ENCODE measurements around the gene PFKM. TPM values are rescaled to one million over a fixed set of nuclear protein-coding genes. Genes with fewer than 3 reads are reported as not detected.
"Not testable (repeated sequence)": the region's sequence is repeated elsewhere in the genome, so short reads cannot be mapped to it uniquely, and the experiment has no call there.

Gene PFKM
- total RNA-seq, 1 experiment from 2014 or later, result 33.3 TPM

- Mint-ChIP-seq H3K27me3 (ENCODE audit: unreplicated experiment) (no peaks in the 10 kb centered on the region), H3K27ac (ENCODE audit: unreplicated experiment) (no peak overlapping the region), H3K36me3 (ENCODE audit: insufficient read depth, unreplicated experiment) (no peaks in the 10 kb centered on the region), H3K4me1 (ENCODE audit: low read depth, unreplicated experiment) (no peaks in the 10 kb centered on the region), H3K4me3 (ENCODE audit: low read depth, unreplicated experiment) (no peak overlapping the region), H3K9me3 (ENCODE audit: low read depth, unreplicated experiment) (no peaks in the 10 kb centered on the region)
- CTCF ChIA-PET, result no interaction called here
- no TSS peak for BruUV-seq (replicated peaks)
- DNase-seq, result no peak
- TF ChIP-seq, protein P1, sequence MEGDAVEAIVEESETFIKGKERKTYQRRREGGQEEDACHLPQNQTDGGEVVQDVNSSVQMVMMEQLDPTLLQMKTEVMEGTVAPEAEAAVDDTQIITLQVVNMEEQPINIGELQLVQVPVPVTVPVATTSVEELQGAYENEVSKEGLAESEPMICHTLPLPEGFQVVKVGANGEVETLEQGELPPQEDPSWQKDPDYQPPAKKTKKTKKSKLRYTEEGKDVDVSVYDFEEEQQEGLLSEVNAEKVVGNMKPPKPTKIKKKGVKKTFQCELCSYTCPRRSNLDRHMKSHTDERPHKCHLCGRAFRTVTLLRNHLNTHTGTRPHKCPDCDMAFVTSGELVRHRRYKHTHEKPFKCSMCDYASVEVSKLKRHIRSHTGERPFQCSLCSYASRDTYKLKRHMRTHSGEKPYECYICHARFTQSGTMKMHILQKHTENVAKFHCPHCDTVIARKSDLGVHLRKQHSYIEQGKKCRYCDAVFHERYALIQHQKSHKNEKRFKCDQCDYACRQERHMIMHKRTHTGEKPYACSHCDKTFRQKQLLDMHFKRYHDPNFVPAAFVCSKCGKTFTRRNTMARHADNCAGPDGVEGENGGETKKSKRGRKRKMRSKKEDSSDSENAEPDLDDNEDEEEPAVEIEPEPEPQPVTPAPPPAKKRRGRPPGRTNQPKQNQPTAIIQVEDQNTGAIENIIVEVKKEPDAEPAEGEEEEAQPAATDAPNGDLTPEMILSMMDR (IDR thresholded peaks at IDR 0.05; ENCODE audit: unreplicated experiment), result no peak
- intact Hi-C loops (cut with micrococcal nuclease; ENCODE audit: unreplicated experiment), result no loop called here
Measured at GRCh38 chr12:48143898-48144297, 24.7 kb downstream of the PFKM start.

DNA sequence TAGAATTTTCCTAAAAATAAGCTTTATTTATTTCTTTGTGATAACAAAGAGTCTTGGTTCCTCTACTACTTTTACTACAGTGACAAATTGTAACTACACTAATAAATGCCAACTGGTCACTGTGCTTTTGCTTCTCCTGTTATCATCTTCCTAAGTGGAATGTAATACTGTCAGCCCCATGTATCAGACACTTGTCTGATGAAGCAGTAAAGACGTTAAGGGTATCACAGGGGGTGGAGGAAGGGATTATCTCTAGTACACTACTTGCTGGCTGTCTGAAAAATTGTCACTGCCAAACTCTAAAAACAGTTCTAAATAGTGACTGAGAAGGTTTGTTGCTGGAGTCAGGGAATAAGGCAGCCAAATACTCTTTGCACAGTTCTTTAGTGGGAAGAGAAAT lies 26.8 kb downstream of the PFKM start:
- no peak for DNase-seq
- no peak overlapping the region for H3K4me3 Mint-ChIP-seq (ENCODE audit: low read depth, unreplicated experiment)
- no peaks in the 10 kb centered on the region for H3K36me3 Mint-ChIP-seq (ENCODE audit: insufficient read depth, unreplicated experiment)
- intact Hi-C loops (cut with micrococcal nuclease; ENCODE audit: unreplicated experiment), result no loop called here
- H3K9me3 Mint-ChIP-seq (ENCODE audit: low read depth, unreplicated experiment), result no peaks in the 10 kb centered on the region
- TF ChIP-seq, protein P1 (IDR thresholded peaks at IDR 0.05; ENCODE audit: unreplicated experiment), result no peak
- no peaks in the 10 kb centered on the region for H3K27me3 Mint-ChIP-seq (ENCODE audit: unreplicated experiment)
- no peaks in the 10 kb centered on the region for H3K4me1 Mint-ChIP-seq (ENCODE audit: low read depth, unreplicated experiment)
- no TSS peak for BruUV-seq (replicated peaks)
- CTCF ChIA-PET, result no interaction called here
- H3K27ac Mint-ChIP-seq (ENCODE audit: unreplicated experiment), result no peak overlapping the region

GRCh38 chr12:48151103-48151771 lies 32.1 kb downstream of the PFKM start:
- H3K9me3 Mint-ChIP-seq (ENCODE audit: low read depth, unreplicated experiment), result no peaks in the 10 kb centered on the region
- TF ChIP-seq, protein P1 (IDR thresholded peaks at IDR 0.05; ENCODE audit: unreplicated experiment), result no peak
- H3K4me3 Mint-ChIP-seq (ENCODE audit: low read depth, unreplicated experiment), result no peak overlapping the region
- H3K36me3 Mint-ChIP-seq (ENCODE audit: insufficient read depth, unreplicated experiment), result peaks cover 1% of the 10 kb centered on the region
- no TSS peak for BruUV-seq (replicated peaks)
- CTCF ChIA-PET, result no interaction called here
- H3K27ac Mint-ChIP-seq (ENCODE audit: unreplicated experiment), result no peak overlapping the region
- intact Hi-C loops (cut with micrococcal nuclease; ENCODE audit: unreplicated experiment), result no loop called here
- no peak for DNase-seq
- no peaks in the 10 kb centered on the region for H3K27me3 Mint-ChIP-seq (ENCODE audit: unreplicated experiment)
- H3K4me1 Mint-ChIP-seq (ENCODE audit: low read depth, unreplicated experiment), result no peaks in the 10 kb centered on the region

- H3K4me1 Mint-ChIP-seq (ENCODE audit: low read depth, unreplicated experiment); H3K9me3 Mint-ChIP-seq (ENCODE audit: low read depth, unreplicated experiment); DNase-seq; CTCF ChIA-PET; H3K4me3 Mint-ChIP-seq (ENCODE audit: low read depth, unreplicated experiment); BruUV-seq (replicated peaks); H3K27ac Mint-ChIP-seq (ENCODE audit: unreplicated experiment); H3K27me3 Mint-ChIP-seq (ENCODE audit: unreplicated experiment); intact Hi-C loops (cut with micrococcal nuclease; ENCODE audit: unreplicated experiment): not testable (repeated sequence)
- peaks cover 20% of the 10 kb centered on the region for H3K36me3 Mint-ChIP-seq (ENCODE audit: insufficient read depth, unreplicated experiment)
Measured at GRCh38 chr12:48155786-48156185, 36.6 kb downstream of the PFKM start.

DNA sequence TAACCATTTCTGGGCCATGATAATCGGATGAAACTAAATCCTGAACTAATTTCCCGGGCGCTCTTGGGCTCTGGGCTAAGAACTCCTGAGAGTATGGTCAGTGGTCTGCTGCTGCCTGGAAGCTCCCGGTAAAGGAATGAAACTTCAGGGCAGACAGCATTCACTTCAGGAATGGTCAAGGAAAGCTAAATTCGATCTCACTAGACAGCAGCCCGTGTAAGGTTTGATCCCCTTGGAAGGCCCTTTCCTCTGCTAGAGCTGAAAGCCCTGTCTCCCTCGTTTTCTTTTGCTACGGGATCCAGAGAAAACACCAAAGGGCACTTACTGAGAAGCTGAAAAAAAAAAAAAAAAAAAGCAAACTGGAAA lies 37.5 kb downstream of the PFKM start:
- H3K9me3 Mint-ChIP-seq (ENCODE audit: low read depth, unreplicated experiment), result no peaks in the 10 kb centered on the region
- BruUV-seq (replicated peaks), result TSS peak; percentile 38
- peak overlapping the region; percentile 81 for H3K4me3 Mint-ChIP-seq (ENCODE audit: low read depth, unreplicated experiment)
- TF ChIP-seq, protein P1 (IDR thresholded peaks at IDR 0.05; ENCODE audit: unreplicated experiment), result no peak
- CTCF ChIA-PET, result interaction anchor here (0.6 to 0.7 kb wide), 2 partner anchors 9 to 207 kb away, joined by 4 to 8 read pairs; no protein-coding TSS in a partner anchor
- peaks cover 20% of the 10 kb centered on the region for H3K36me3 Mint-ChIP-seq (ENCODE audit: insufficient read depth, unreplicated experiment)
- no peaks in the 10 kb centered on the region for H3K4me1 Mint-ChIP-seq (ENCODE audit: low read depth, unreplicated experiment)
- H3K27me3 Mint-ChIP-seq (ENCODE audit: unreplicated experiment), result peaks cover 11% of the 10 kb centered on the region
- no peak for DNase-seq
- H3K27ac Mint-ChIP-seq (ENCODE audit: unreplicated experiment), result peak overlapping the region; percentile 75
- intact Hi-C loops (cut with micrococcal nuclease; ENCODE audit: unreplicated experiment), result no loop called here

All from Calu3 (cell line).